ENCODE results near the gene C10orf90.

C10orf90 gene

DNA sequence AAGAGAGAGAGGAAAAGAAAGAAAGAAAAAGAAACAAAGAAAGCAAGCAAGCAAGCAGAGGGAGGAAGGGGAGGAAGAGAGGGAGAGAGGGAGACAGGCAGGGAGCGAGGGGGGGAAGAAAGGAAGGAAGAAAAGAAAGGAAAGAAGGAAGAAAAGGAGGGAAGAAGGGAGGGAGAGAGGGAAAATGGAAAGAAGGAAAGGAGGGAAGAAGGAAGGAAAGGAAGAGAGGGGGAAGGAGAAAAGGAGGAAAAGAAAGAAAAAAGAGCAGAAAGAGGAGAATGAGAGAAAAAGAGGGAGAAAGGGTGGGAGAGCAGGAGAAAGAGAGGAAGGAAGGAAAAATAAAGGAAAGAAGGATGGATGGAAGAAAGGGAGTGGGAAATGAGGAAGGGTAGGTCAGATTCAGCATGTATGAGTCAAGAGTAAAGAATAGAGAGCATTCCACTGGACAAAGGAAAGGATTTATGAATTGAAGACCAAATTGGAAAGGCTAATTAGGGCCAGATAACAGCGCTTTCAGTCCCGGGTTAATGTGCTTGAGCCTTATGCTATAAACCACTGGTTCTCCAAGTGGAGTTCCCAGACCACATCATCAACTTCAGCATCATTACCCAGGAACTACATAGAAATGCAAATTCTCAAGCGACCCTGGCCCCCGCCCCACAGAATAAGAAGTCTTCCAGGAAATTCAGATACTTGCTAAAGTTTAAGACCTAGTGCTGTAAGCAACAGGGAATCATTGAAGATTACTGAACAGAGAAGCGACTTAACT is 85.1 kb downstream of the C10orf90 start:
- no peak overlapping the region for H3K4me3 ChIP-seq (replicated peaks; ENCODE audit: low read depth, low read length)
- no peak for DNase-seq (ENCODE audit: extremely low read depth, low read depth)
- TF ChIP-seq, protein P1, sequence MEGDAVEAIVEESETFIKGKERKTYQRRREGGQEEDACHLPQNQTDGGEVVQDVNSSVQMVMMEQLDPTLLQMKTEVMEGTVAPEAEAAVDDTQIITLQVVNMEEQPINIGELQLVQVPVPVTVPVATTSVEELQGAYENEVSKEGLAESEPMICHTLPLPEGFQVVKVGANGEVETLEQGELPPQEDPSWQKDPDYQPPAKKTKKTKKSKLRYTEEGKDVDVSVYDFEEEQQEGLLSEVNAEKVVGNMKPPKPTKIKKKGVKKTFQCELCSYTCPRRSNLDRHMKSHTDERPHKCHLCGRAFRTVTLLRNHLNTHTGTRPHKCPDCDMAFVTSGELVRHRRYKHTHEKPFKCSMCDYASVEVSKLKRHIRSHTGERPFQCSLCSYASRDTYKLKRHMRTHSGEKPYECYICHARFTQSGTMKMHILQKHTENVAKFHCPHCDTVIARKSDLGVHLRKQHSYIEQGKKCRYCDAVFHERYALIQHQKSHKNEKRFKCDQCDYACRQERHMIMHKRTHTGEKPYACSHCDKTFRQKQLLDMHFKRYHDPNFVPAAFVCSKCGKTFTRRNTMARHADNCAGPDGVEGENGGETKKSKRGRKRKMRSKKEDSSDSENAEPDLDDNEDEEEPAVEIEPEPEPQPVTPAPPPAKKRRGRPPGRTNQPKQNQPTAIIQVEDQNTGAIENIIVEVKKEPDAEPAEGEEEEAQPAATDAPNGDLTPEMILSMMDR (IDR thresholded peaks at IDR 0.05; ENCODE audit: low read depth, low read length, missing control alignments), result no peak

- no peak for DNase-seq (ENCODE audit: extremely low read depth, low read depth)
- TF ChIP-seq, protein P1 (IDR thresholded peaks at IDR 0.05; ENCODE audit: low read depth, low read length, missing control alignments), result no peak
- H3K4me3 ChIP-seq (replicated peaks; ENCODE audit: low read depth, low read length), result no peak overlapping the region
These were observed 85.7 kb downstream of the C10orf90 start for GRCh38 chr10:126584836-126585235.

DNA sequence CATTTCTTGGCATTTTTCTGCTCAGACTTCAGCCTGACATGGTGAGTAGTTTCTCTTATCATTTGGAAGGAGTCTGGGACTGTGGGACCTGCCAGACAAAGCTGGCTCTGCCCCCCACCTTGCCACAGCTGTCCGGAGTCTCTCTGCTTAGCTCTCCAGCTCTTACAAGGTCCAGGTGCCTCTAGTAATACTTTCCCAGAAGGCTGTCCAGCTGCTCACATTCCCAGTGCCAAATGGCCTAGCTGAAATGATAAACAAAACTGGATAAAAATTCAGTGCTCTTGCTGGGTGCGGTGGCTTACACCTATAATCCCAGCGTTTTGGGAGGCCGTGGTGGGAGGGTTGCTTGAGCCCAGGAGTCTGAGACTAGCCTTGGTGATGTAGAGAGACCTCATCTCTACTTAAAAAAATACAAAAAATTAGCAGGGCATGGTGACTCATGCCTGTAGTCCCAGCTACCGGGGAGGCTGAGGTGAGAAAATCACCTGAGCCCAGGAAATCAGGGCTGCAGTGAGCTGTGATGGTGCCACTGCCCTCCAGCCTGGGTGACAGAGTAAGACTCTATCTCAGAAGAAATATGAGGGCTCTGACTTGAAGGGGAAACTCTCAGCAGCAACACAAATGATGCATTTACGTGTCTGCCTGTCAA is 86.8 kb downstream of the C10orf90 start:
- DNase-seq (ENCODE audit: extremely low read depth, low read depth), result no peak
- H3K4me3 ChIP-seq (replicated peaks; ENCODE audit: low read depth, low read length), result no peak overlapping the region
- TF ChIP-seq, protein P1 (IDR thresholded peaks at IDR 0.05; ENCODE audit: low read depth, low read length, missing control alignments), result no peak

DNA sequence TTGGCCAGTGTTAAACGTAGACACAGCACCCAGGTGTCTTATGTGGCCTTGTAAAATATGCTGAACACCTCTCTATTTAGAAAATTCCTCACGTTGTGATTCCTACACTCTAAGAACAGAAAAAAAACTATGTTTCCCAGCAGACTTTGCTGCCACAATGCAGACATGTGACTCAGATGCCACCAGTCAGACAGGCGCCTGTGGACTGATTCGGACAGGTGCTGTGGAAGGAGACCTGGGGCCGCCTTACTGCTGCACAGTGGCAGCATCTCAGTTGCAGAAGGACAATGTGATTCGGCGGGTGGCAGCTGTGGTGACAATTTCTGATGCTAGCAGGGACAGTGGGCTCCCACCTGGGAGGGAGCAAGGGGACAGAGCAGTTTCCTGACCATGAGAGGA is 88.8 kb downstream of the C10orf90 start:
- TF ChIP-seq, protein P1 (IDR thresholded peaks at IDR 0.05; ENCODE audit: low read depth, low read length, missing control alignments), result no peak
- H3K4me3 ChIP-seq (replicated peaks; ENCODE audit: low read depth, low read length), result no peak overlapping the region
- DNase-seq (ENCODE audit: extremely low read depth, low read depth), result no peak

GRCh38 chr10:126580873-126581647 is 89.4 kb downstream of the C10orf90 start:
- no peak overlapping the region for H3K4me3 ChIP-seq (replicated peaks; ENCODE audit: low read depth, low read length)
- DNase-seq (ENCODE audit: extremely low read depth, low read depth), result no peak
- TF ChIP-seq, protein P1 (IDR thresholded peaks at IDR 0.05; ENCODE audit: low read depth, low read length, missing control alignments), result no peak

GRCh38 chr10:126576336-126576735 is 94.2 kb downstream of the C10orf90 start:
- DNase-seq (ENCODE audit: extremely low read depth, low read depth), result no peak
- H3K4me3 ChIP-seq (replicated peaks; ENCODE audit: low read depth, low read length), result no peak overlapping the region
- TF ChIP-seq, protein P1 (IDR thresholded peaks at IDR 0.05; ENCODE audit: low read depth, low read length, missing control alignments), result no peak
